Measurements from ENCODE around the gene SMCHD1.

DNA sequence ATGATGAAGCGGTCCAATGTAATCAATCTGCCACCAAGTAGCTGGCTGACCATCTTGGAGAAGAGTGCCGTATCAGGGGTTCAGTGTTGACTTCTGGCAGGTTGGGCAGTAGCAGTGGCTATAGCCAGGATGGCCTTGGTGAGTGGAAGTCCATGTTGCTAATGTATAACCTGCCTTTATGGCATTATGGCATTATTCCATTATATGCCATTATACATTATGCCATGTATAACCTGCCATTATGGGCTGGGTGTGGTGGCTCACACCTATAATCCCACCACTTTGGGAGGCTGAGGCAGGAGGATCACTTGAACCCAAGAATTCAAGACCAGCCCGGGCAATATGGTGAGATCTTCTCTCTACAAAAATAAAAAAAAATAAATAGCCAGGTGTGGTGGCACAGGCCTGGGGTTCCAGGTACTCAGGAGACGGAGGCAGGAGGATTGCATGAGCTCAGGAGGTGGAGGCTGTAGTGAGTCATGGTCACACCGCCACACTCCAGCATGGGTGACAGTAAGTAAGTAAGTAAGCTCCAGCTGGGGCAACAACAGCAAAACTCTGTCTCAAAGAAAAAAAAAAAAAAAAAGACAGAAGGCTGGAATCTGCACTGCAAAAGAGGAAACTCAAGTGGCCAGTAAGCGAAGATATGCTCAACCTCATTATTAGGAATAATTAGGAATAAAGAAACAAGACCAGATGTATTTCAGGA lies 166.8 kb downstream of the SMCHD1 start:
- TF ChIP-seq, protein P1, sequence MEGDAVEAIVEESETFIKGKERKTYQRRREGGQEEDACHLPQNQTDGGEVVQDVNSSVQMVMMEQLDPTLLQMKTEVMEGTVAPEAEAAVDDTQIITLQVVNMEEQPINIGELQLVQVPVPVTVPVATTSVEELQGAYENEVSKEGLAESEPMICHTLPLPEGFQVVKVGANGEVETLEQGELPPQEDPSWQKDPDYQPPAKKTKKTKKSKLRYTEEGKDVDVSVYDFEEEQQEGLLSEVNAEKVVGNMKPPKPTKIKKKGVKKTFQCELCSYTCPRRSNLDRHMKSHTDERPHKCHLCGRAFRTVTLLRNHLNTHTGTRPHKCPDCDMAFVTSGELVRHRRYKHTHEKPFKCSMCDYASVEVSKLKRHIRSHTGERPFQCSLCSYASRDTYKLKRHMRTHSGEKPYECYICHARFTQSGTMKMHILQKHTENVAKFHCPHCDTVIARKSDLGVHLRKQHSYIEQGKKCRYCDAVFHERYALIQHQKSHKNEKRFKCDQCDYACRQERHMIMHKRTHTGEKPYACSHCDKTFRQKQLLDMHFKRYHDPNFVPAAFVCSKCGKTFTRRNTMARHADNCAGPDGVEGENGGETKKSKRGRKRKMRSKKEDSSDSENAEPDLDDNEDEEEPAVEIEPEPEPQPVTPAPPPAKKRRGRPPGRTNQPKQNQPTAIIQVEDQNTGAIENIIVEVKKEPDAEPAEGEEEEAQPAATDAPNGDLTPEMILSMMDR (conservative IDR thresholded peaks at IDR 0.05; ENCODE audit: low read depth, low read length): no peak
- TF ChIP-seq EZH2phosphoT487 (IDR thresholded peaks at IDR 0.05; ENCODE audit: borderline replicate concordance, low read length): no peak
- TF ChIP-seq EZH2 (IDR thresholded peaks at IDR 0.05; ENCODE audit: low read length, unreplicated experiment): no peak
